HG03066 (cell line): ENCODE data around the gene KRT83.

Experiments
- ATAC-seq: cut with Tn5 transposase; IDR thresholded peaks from one replicate; pipeline ENCODE4 v1.9.1; 2021; ENCODE audit warnings: low read depth; ENCODE audit not compliant: unreplicated experiment

The KRT83 gene

GRCh38 chr12:52268212-52268611 is 53.0 kb downstream of the KRT83 start:
- ATAC-seq = no peak

- no peak for ATAC-seq
Measured at GRCh38 chr12:52267699-52268098, 53.5 kb downstream of the KRT83 start.

- ATAC-seq = no peak
Measured at GRCh38 chr12:52267266-52267665, 53.9 kb downstream of the KRT83 start.

GRCh38 chr12:52266514-52266913 is 54.7 kb downstream of the KRT83 start:
- no peak for ATAC-seq

- ATAC-seq = no peak
Measured at GRCh38 chr12:52264435-52264825, 56.8 kb downstream of the KRT83 start.
